Upper lobe of left lung (tissue), 6 donors: Measurements from ENCODE around the gene PLCB4. TPM values are rescaled to one million over a fixed set of nuclear protein-coding genes. Genes with fewer than 3 reads are reported as not detected.
A peak's percentile ranks its signal among the peaks of the same experiment; 100 is the strongest.

Experiments used
- ATAC-seq, 2 donors: fragments of 200-7000 bp; cut with Tn5 transposase; one replicate each; pipeline ENCODE4 v1.9.1; 2022; ENCODE audit warnings: mild to moderate bottlenecking in 2 of 2, moderate library complexity in 2 of 2; ENCODE audit not compliant: low FRiP score in 2 of 2
- DNase-seq, 2 donors: peaks; one replicate each; pipeline ENCODE4 v3.0.0-alpha.2; 2019 to 2020
- H3K27ac ChIP-seq, 4 donors: fragments of 200-600 bp; sonication (generic); one replicate each; pipeline ENCODE4 v1.5.1; 2016 to 2019
- H3K27me3 ChIP-seq, 4 donors: fragments of 200-600 bp; sonication (generic); one replicate each; pipeline ENCODE4 v1.5.1; 2017 to 2019
- H3K36me3 ChIP-seq, 4 donors: fragments of 200-600 bp; sonication (generic); one replicate each; pipeline ENCODE4 v1.5.1; 2016 to 2019
- H3K4me1 ChIP-seq, 4 donors: fragments of 200-600 bp; sonication (generic); one replicate each; pipeline ENCODE4 v1.5.1; 2018 to 2019
- H3K4me3 ChIP-seq, 4 donors: fragments of 200-600 bp; sonication (generic); one replicate each; pipeline ENCODE4 v1.5.1; 2017 to 2019; ENCODE audit warnings: mild to moderate bottlenecking in 2 of 4, moderate library complexity in 1 of 4
- H3K9me3 ChIP-seq, 4 donors: fragments of 200-600 bp; sonication (generic); one replicate each; pipeline ENCODE4 v1.5.1; 2018 to 2019
- EP300 ChIP-seq, 4 donors: sonication (generic); formaldehyde crosslinking; IDR thresholded peaks; one replicate each; pipeline ENCODE4 v1.5.1; 2017; ENCODE audit warnings: antibody characterized with exemption in 4 of 4, control low read depth in 2 of 4
- POLR2A ChIP-seq, 4 donors: fragments of 450-650 bp; IDR thresholded peaks; one replicate each; pipeline ENCODE4 v1.5.1; 2016 to 2017; ENCODE audit warnings: antibody characterized with exemption in 4 of 4, mild to moderate bottlenecking in 2 of 4
- POLR2AphosphoS5 ChIP-seq, 2 donors: sonication (generic); formaldehyde crosslinking; IDR thresholded peaks; one replicate each; pipeline ENCODE4 v1.5.1; 2017; ENCODE audit warnings: antibody characterized with exemption in 2 of 2
- WGBS, 2 donors: methylation state at CpG; one replicate each; pipeline ENCODE4 v1.1.5; 2017 to 2018; 5-methylcytosine and 5-hydroxymethylcytosine counted together
- total RNA-seq, 6 donors: library from RNA; depleted of rRNA in 4 of 6; stranded (reverse); fragments of >200 nt in 4 of 6; gene quantifications; one replicate each; pipeline versions ENCODE4 v1.1.0 to v1.2.1, GENCODE V29; 2016 to 2021
- TF ChIP-seq, protein P1 (sequence below), 6 experiments: fragments of 450-650 bp in 4 of 6; fragments of 200-600 bp in 2 of 6; sonication (generic) in 2 of 6; IDR thresholded peaks; one replicate each; pipeline ENCODE4 v1.5.1; 2016 to 2019; ENCODE audit warnings: antibody characterized with exemption in 6 of 6
- donor health status: DM: no; HTN: no; CAD: no; lungs with moderate emphysema.
- donor health status: DM: no; HTN: yes; CAD: no; lungs with severe emphysema.

PLCB4 gene
- total RNA-seq, 6 donors from 2014 or later, result 5.7 to 15.2 (median 8.2) TPM

DNA sequence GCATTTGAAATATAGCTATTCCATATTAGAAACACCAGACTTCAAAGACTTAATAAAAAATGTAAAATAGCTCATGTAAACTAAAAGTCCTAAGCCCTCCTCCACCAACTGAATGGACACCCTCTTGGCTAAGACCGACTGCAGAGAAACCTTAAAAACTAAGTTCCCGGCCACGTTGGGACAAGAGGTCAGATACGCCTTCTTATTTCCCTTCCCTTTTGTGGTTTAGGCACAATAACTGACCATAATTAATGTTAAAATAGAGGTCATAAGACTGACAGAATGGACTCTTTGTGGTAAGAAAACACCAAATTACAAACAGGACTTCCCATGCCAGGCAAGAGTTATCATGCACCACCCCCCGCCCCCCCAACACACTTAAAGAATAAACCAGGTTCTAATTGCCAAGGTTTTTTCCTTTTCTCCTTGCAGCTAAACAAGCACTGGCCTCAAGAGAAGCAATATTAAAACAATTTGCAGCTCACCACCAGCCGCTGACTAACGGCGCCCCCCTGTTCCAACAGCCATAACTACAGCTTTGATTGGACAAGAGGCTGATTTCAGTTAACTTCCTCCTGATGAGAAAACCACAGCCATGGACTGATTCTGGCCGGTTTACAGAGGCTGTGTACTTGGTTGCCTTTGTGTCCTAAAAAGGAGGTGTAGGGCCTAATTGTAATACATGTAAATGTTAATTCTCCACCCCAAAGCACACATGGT lies 434.8 kb downstream of the PLCB4 start:
- Histone ChIP-seq H3K27ac (no peak overlapping the region), H3K27me3 (peaks cover 0 to 27% (median 11%) of the 10 kb centered on the region in 4 donors), H3K36me3 (no peaks in the 10 kb centered on the region), H3K4me3 (no peak overlapping the region), H3K9me3 (no peaks in the 10 kb centered on the region), H3K4me1 (peaks cover 7 to 23% (median 14%) of the 10 kb centered on the region in 4 donors)
- TF ChIP-seq, protein P1, sequence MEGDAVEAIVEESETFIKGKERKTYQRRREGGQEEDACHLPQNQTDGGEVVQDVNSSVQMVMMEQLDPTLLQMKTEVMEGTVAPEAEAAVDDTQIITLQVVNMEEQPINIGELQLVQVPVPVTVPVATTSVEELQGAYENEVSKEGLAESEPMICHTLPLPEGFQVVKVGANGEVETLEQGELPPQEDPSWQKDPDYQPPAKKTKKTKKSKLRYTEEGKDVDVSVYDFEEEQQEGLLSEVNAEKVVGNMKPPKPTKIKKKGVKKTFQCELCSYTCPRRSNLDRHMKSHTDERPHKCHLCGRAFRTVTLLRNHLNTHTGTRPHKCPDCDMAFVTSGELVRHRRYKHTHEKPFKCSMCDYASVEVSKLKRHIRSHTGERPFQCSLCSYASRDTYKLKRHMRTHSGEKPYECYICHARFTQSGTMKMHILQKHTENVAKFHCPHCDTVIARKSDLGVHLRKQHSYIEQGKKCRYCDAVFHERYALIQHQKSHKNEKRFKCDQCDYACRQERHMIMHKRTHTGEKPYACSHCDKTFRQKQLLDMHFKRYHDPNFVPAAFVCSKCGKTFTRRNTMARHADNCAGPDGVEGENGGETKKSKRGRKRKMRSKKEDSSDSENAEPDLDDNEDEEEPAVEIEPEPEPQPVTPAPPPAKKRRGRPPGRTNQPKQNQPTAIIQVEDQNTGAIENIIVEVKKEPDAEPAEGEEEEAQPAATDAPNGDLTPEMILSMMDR (IDR thresholded peaks at IDR 0.05), result no peak
- no peak for TF ChIP-seq POLR2AphosphoS5 (IDR thresholded peaks at IDR 0.05)
- TF ChIP-seq POLR2A (IDR thresholded peaks at IDR 0.05), result no peak
- no peak for TF ChIP-seq EP300 (IDR thresholded peaks at IDR 0.05)
- DNase-seq (no peak), ATAC-seq (peak in 1 of 2 donors; percentile 43)
- 54 to 64% methylated on average over 9 of the region's 9 CpGs for WGBS, 2 donors

DNA sequence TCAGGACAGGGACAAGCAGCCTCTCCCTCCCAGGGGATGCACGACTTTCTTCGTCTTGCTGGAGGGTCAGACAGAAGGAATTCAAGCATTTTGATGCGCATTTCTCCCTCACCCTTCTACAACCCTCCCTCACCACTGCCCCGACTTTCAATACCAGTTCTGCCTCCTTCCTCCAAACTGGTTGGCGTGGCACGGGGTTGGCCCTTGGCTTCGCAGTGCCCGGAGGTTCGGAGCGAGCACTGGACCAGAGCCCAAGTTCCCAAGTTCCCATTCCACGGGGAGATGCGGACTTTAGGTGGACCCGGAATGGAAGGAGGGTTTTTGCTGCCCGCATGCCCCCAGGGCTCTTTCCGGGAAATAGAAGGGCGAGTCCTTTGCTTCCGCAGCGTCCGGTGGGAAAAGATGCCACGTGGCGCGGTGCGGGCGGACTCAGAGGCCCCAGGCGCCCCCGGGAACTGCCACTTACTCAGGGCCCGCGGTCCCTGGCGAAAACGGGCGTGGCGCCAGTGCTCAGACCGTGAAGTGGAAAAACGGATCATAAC lies 437.5 kb downstream of the PLCB4 start:
- Histone ChIP-seq H3K27me3 (peaks cover 0 to 32% (median 12%) of the 10 kb centered on the region in 4 donors), H3K4me1 (peaks cover 7 to 23% (median 14%) of the 10 kb centered on the region in 4 donors), H3K4me3 (no peak overlapping the region), H3K9me3 (no peaks in the 10 kb centered on the region), H3K27ac (no peak overlapping the region), H3K36me3 (no peaks in the 10 kb centered on the region)
- ATAC-seq (peak in 1 of 2 donors; percentile 4), DNase-seq (peak in 1 of 2 donors; percentile 81)
- WGBS, 2 donors, result 16 to 34% methylated on average over 13 to 34 of the region's 34 CpGs
- TF ChIP-seq POLR2AphosphoS5 (IDR thresholded peaks at IDR 0.05) (no peak), POLR2A (IDR thresholded peaks at IDR 0.05) (no peak), EP300 (IDR thresholded peaks at IDR 0.05) (no peak)
- TF ChIP-seq, protein P1 (IDR thresholded peaks at IDR 0.05), result no peak

DNA sequence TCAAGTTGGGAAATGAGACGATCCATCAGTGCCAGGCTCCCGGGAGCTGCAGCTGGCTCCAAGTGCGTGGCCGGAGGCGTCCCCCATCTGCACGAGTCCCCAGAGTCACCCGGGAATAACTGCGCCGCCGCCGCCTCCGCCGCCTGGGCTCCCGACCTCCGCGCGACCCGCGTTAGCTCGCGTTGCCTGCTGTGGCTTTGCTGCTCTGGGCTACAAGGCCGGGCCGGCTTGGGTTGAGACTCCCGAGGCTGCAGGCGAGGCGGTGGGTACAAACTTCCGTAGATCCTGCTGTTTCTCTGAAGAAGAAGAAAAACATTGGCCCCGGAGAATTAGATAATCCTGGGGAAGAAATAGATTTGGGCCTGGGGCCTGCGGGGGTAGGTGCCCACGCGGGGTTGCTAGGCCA lies 438.1 kb downstream of the PLCB4 start:
- peak in 1 of 2 donors; percentile 83 for DNase-seq
- no peaks in the 10 kb centered on the region for H3K9me3 ChIP-seq
- H3K4me3 ChIP-seq, result no peak overlapping the region
- peaks cover 0 to 32% (median 12%) of the 10 kb centered on the region in 4 donors for H3K27me3 ChIP-seq
- H3K36me3 ChIP-seq, result no peaks in the 10 kb centered on the region
- TF ChIP-seq EP300 (IDR thresholded peaks at IDR 0.05), result no peak
- TF ChIP-seq, protein P1 (IDR thresholded peaks at IDR 0.05), result no peak
- no peak for TF ChIP-seq POLR2AphosphoS5 (IDR thresholded peaks at IDR 0.05)
- TF ChIP-seq POLR2A (IDR thresholded peaks at IDR 0.05), result no peak
- peak in 1 of 2 donors; percentile 7 for ATAC-seq
- no peak overlapping the region for H3K27ac ChIP-seq
- peaks cover 7 to 23% (median 14%) of the 10 kb centered on the region in 4 donors for H3K4me1 ChIP-seq
- 10 to 15% methylated on average over 25 to 31 of the region's 31 CpGs for WGBS, 2 donors

DNA sequence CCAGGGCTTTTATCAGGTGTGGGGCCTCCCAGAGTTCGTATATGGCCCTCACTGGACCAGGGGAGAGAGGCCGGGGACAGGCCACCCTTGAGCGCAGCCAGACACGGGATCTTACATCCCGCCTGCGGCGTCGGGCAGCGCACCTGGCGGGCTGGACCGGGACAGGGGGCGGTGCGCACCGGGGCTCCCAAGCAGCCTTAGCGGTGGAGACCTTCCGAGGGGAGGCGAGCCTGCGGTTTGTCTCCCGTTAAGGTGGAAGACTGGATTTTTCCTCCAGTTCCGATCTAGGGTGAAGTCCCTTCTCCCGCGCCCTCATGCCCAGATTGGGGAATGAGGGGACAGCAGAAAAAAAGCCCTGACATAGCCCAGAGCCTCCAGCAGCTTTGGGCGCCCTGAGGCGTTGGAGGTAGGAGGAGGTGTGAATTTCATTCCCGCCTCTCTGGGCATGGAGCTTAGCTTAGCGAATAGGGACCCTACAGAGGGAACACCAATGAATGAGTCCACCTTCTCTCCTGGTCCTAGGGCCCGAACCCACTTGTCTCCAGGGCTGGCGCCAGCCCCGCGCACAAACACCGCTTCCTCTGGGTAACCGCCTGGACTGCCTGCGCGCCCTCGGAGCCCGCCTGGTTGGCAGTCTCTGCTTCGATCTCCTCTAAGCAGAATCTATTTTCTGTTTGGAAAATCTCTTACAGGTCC lies 438.8 kb downstream of the PLCB4 start:
- H3K27me3 ChIP-seq, result peaks cover 0 to 32% (median 12%) of the 10 kb centered on the region in 4 donors
- no peaks in the 10 kb centered on the region for H3K36me3 ChIP-seq
- DNase-seq (peak in 1 of 2 donors; percentile 75), ATAC-seq (no peak)
- no peaks in the 10 kb centered on the region for H3K9me3 ChIP-seq
- TF ChIP-seq EP300 (IDR thresholded peaks at IDR 0.05) (no peak), POLR2AphosphoS5 (IDR thresholded peaks at IDR 0.05) (no peak), POLR2A (IDR thresholded peaks at IDR 0.05) (no peak)
- TF ChIP-seq, protein P1 (IDR thresholded peaks at IDR 0.05), result no peak
- H3K4me1 ChIP-seq, result peaks cover 7 to 23% (median 14%) of the 10 kb centered on the region in 4 donors
- H3K27ac ChIP-seq, result no peak overlapping the region
- no peak overlapping the region for H3K4me3 ChIP-seq
- WGBS, 2 donors, result 9 to 13% methylated on average over 18 to 37 of the region's 37 CpGs
